HK-2 (cell line): ENCODE measurements around the gene LPIN1.
A peak's percentile ranks its signal among the peaks of the same experiment; 100 is the strongest.
"Not testable (repeated sequence)": the region's sequence is repeated elsewhere in the genome, so short reads cannot be mapped to it uniquely, and the experiment has no call there.

ENCODE experiments used
- DNase-seq: peaks from one replicate; pipeline ENCODE4 v3.0.0-alpha.2; 2018; ENCODE audit not compliant: unreplicated experiment

Gene LPIN1

GRCh38 chr2:11716689-11717321 lies 29.6 kb upstream of the LPIN1 start:
- no peak for DNase-seq

GRCh38 chr2:11717623-11718022 lies 28.8 kb upstream of the LPIN1 start:
- DNase-seq = no peak

DNA sequence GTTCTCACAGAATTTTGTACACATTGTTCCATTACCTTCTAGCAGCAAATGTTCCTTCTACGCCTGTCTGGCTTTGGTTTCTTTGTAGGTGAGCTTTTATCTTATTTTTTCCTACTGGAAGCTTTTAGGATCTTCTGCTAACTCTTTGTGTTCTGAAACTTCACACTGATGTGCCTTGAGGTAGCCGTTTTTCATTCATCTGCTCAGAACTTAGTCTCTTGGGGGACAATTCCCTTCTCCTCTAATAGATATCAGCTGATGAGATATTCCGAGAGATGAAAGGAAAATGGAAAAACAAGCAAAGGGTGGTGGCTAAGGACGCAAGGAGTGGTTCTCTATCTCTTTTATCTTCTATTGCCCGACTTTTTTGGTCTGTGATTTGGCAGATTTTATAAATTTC lies 27.8 kb upstream of the LPIN1 start:
- no peak for DNase-seq

GRCh38 chr2:11719230-11719977 lies 27.0 kb upstream of the LPIN1 start:
- no peak for DNase-seq

GRCh38 chr2:11720752-11721151 lies 25.7 kb upstream of the LPIN1 start:
- DNase-seq = no peak

GRCh38 chr2:11722292-11723060 lies 24.0 kb upstream of the LPIN1 start:
- DNase-seq = no peak

DNA sequence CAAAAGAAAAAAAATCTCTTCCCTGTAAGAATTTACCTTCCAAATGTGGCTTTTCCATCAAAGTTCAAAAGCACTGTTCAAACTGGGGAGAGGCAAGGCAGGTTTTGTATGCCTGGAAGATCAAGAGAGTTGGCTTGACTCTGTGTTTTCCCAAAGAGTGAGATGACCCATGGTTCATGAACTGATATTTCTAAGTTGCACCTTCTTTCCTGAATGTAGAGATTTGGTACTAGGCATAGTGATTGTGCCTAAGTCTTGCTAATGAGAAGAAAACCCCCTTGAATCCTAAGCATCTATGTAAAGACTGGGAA lies 23.4 kb upstream of the LPIN1 start:
- DNase-seq = no peak

DNA sequence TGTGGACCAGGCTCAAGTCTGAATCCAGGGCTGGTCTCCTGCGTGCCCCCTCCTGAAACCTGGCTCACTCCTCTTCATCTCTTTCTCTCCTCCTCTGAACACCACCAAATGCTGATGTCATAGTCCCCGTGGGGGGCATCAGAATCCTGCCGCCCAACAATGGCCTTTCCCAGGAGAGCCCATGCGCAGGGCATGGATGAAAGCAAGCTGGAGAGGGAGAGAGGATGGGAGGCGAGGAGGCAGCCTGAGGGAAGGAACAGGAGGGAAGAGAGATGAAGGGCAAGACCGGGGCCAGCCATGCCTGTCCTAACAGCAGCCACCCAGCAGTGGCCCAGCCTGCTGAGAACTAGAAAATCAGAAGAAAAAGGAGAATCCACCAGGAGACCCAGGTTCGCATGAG lies 22.3 kb upstream of the LPIN1 start:
- no peak for DNase-seq

DNA sequence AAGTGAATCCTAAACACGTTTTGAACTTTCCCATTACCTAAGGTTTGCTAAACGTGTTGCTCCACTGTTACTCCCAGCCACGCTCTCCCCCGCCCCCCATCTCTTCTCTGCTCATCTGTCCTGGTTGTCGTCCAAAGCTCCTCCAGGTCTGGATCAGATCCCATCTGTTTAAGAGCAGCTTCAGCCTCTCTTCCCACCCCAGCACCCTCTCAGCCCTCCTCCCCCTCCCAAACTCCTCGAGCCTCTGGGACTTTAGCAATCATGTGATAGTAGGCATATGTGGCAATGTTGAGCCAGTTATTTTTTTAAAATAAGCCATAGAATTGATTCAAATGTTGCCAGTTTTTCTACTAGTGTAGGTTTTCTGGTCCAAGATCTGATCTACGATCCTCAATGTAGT lies 20.0 kb upstream of the LPIN1 start:
- no peak for DNase-seq

GRCh38 chr2:11729362-11730212 lies 16.8 kb upstream of the LPIN1 start:
- DNase-seq = no peak

DNA sequence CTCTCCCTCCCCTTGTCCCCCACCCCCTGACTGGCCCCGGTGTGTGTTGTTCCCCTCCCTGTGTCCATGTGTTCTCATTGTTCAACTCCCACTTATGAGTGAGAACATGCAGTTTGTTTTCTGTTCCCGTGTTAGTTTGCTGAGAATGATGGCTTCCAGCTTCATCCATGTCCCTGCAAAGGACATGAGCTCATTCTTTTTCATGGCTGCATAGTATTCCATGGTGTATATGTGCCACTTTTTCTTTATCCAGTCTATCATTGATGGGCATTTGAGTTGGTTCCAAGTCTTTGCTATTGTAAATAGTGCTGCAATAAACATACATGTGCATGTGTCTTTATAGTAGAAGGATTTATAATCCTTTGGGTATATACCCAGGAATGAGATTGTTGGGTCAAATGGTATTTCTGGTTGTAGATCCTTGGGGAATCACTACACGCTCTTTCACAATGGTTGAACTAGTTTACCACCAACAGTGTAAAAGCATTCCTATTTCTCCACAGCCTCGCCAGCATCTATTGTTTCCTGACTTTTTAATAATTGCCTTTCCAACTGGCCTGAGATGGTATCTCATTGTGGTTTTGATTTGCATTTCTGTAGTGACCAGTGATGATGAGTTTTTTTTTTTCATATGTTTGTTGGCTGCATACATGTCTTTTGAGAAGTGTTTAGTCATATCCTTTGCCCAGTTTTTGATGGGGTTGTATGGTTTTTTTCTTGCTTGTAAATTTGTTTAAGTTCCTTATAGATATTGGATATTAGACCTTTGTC lies 15.0 kb upstream of the LPIN1 start:
- not testable (repeated sequence) for DNase-seq

DNA sequence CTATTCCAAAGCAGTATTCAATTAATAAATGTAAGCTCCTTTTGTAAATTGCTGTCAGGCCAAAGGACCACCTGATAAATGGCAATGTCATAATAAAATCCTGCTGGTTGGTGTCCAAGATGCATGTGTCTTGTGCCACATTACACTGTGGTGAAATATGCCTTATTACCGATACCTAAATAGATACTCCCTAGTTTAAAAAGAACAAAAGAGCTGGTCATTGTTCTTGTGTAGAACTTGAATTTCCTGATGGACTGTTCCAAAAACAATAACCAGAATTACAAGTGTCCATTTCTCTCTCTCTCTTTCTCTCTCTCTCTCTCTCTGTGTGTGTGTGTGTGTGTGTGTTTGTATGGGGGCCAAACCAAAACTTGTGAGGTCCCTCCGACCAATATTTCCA lies 13.8 kb upstream of the LPIN1 start:
- DNase-seq = no peak

DNA sequence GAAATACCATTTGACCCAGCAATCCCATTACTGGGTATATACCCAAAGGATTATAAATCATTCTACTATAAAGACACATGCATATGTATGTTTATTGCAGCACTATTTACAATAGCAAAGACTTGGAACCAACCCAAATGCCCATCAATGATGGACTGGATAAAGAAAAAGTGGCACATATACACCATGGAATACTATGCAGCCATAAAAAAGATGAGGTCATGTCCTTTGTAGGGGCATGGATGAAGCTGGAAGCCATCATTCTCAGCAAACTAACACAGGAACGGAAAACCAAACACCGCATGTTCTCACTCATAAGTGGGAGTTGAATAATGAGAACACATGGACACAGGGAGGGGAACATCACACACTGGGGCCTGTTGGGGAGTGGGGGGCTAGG lies 8.6 kb upstream of the LPIN1 start:
- DNase-seq = not testable (repeated sequence)

- DNase-seq = peak; percentile 48
Measured at GRCh38 chr2:11738589-11739436, 7.6 kb upstream of the LPIN1 start.

- no peak for DNase-seq
Measured at GRCh38 chr2:11740723-11741122, 5.7 kb upstream of the LPIN1 start.

DNA sequence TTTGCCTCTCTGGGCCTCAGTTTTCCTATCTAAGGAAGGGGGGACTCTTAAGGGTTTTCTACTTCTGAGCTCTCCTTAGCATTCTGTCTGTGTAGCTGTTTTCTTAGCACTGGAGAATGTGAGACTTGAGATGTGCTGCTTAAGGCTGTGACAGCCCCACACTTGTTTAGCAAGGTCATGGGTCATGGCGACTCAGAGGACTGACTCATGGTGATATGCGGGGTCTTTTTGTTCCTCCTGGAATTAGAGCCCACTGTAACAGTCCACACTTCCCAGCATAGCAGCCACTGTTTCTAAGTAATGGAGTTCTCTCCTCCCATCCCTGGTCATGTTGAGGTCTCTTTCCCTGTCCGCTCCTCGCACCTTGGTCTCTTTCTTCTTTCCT lies 4.1 kb upstream of the LPIN1 start:
- no peak for DNase-seq

GRCh38 chr2:11742702-11743357 lies 3.6 kb upstream of the LPIN1 start:
- no peak for DNase-seq

GRCh38 chr2:11743366-11743765 lies 3.1 kb upstream of the LPIN1 start:
- DNase-seq = no peak

DNA sequence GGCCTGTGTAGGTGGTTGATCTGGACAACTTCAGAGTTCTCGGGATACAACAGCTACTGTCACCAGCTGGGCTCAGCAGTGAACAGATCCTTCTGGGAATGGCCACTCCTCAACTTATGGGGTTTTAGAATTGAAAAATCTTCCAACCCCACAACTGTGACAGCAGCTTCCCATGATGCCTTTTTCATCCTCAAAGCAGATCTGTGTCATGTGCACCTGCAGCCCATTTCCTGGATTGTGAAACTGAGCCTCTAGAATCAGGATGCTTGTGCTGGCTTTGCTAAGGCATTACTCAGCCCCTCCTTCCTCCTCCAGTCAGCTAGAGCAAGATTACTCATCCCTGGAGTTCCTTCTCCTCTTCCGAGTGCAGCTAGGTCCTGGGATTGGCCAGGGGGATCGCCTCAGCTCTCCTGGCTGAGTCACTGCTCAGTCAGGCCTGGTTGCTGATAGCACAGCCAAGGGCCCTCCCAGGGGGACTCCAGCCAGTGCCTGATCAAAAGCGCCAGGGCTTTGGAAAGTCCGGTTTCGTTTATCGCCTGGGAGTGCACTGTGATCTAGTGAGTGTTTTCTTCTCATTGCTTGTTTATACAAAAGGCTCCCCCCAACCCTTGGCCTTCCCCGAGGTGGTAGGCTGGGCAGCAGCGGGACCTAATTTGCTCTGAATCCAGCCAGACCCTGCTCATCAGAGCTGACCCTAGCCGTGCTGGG lies 2.4 kb upstream of the LPIN1 start:
- DNase-seq = peak; percentile 95
